ENCODE results near the gene TNFAIP8. TPM values are rescaled to one million over a fixed set of nuclear protein-coding genes. Genes with fewer than 3 reads are reported as not detected.

TNFAIP8 gene
- total RNA-seq, 3 donors from 2014 or later (not counting 1 experiment from before 2014, with no cell fraction given), result 47.6 to 87.5 (median 76.3) TPM

GRCh38 chr5:119342406-119342805, 13.4 kb upstream of the TNFAIP8 start:
- Histone ChIP-seq H3K9me3 (ENCODE audit: control insufficient read depth, insufficient read depth, low read length) (no peaks in the 10 kb centered on the region), H3K36me3 (ENCODE audit: control insufficient read depth, insufficient read depth, low read length) (no peaks in the 10 kb centered on the region), H3K27me3 (ENCODE audit: control insufficient read depth, insufficient read depth, low read length) (no peaks in the 10 kb centered on the region), H3K4me1 (ENCODE audit: control insufficient read depth, insufficient read depth, low read length) (peaks cover 70% of the 10 kb centered on the region), H3K27ac (ENCODE audit: low read length) (peak overlapping the region; percentile 70), H3K4me3 (ENCODE audit: low read length) (no peak overlapping the region)
- ATAC-seq (no peak), DNase-seq (no peak)
- H3K36me3 Mint-ChIP-seq, result no peaks in the 10 kb centered on the region
- peaks cover 96% of the 10 kb centered on the region in 2 donors for H3K4me1 Mint-ChIP-seq
- 67% methylated on average over 1 of the region's 1 CpG for WGBS (ENCODE audit: insufficient coverage)
- peak overlapping the region; percentile 86 to 88 for H3K27ac Mint-ChIP-seq
- H3K27me3 Mint-ChIP-seq (ENCODE audit: low read depth in 2 of 2), result no peaks in the 10 kb centered on the region
- peak overlapping the region; percentile 62 for H3K4me3 Mint-ChIP-seq
- TF ChIP-seq CTCF (IDR thresholded peaks at IDR 0.05), result no peak
- intact Hi-C loops (cut with micrococcal nuclease), result loop anchor here (2.0 kb wide), 2 partner anchors 14 to 34 kb away; no protein-coding TSS in a partner anchor
- H3K9me3 Mint-ChIP-seq, result no peaks in the 10 kb centered on the region

GRCh38 chr5:119343052-119343451, 12.8 kb upstream of the TNFAIP8 start:
- Mint-ChIP-seq H3K4me1 (peaks cover 96% of the 10 kb centered on the region in 2 donors), H3K4me3 (peak overlapping the region; percentile 62), H3K36me3 (no peaks in the 10 kb centered on the region), H3K27ac (peak overlapping the region; percentile 86 to 88), H3K9me3 (no peaks in the 10 kb centered on the region), H3K27me3 (ENCODE audit: low read depth in 2 of 2) (no peaks in the 10 kb centered on the region)
- intact Hi-C loops (cut with micrococcal nuclease), result loop anchor here (1.0 to 2.0 kb wide), 3 partner anchors 10 to 34 kb away; no protein-coding TSS in a partner anchor
- Histone ChIP-seq H3K4me1 (ENCODE audit: control insufficient read depth, insufficient read depth, low read length) (peaks cover 64% of the 10 kb centered on the region), H3K36me3 (ENCODE audit: control insufficient read depth, insufficient read depth, low read length) (no peaks in the 10 kb centered on the region), H3K4me3 (ENCODE audit: low read length) (no peak overlapping the region), H3K27ac (ENCODE audit: low read length) (peak overlapping the region; percentile 70), H3K9me3 (ENCODE audit: control insufficient read depth, insufficient read depth, low read length) (no peaks in the 10 kb centered on the region), H3K27me3 (ENCODE audit: control insufficient read depth, insufficient read depth, low read length) (no peaks in the 10 kb centered on the region)
- DNase-seq (no peak), ATAC-seq (no peak)
- WGBS (ENCODE audit: insufficient coverage), result 95% methylated on average over 6 of the region's 6 CpGs
- no peak for TF ChIP-seq CTCF (IDR thresholded peaks at IDR 0.05)

GRCh38 chr5:119343766-119344165, 12.1 kb upstream of the TNFAIP8 start:
- H3K36me3 Mint-ChIP-seq, result no peaks in the 10 kb centered on the region
- H3K27ac ChIP-seq (ENCODE audit: low read length), result peak overlapping the region; percentile 19
- DNase-seq (peak; percentile 36 to 49), ATAC-seq (peak; percentile 61 to 74 (median 64))
- H3K4me1 Mint-ChIP-seq, result peaks cover 93 to 95% of the 10 kb centered on the region in 2 donors
- no peak overlapping the region for H3K4me3 ChIP-seq (ENCODE audit: low read length)
- H3K27me3 Mint-ChIP-seq (ENCODE audit: low read depth in 2 of 2), result no peaks in the 10 kb centered on the region
- H3K27ac Mint-ChIP-seq, result peak overlapping the region; percentile 86 to 88
- no peak for TF ChIP-seq CTCF (IDR thresholded peaks at IDR 0.05)
- H3K9me3 ChIP-seq (ENCODE audit: control insufficient read depth, insufficient read depth, low read length), result no peaks in the 10 kb centered on the region
- 10% methylated on average over 2 of the region's 3 CpGs for WGBS (ENCODE audit: insufficient coverage)
- peak overlapping the region; percentile 75 for H3K4me3 Mint-ChIP-seq
- no peaks in the 10 kb centered on the region for H3K36me3 ChIP-seq (ENCODE audit: control insufficient read depth, insufficient read depth, low read length)
- intact Hi-C loops (cut with micrococcal nuclease), result loop anchor here (1.0 to 2.0 kb wide), 3 partner anchors 10 to 35 kb away; no protein-coding TSS in a partner anchor
- peaks cover 57% of the 10 kb centered on the region for H3K4me1 ChIP-seq (ENCODE audit: control insufficient read depth, insufficient read depth, low read length)
- no peaks in the 10 kb centered on the region for H3K9me3 Mint-ChIP-seq
- no peaks in the 10 kb centered on the region for H3K27me3 ChIP-seq (ENCODE audit: control insufficient read depth, insufficient read depth, low read length)

GRCh38 chr5:119344231-119344630, 11.6 kb upstream of the TNFAIP8 start:
- Histone ChIP-seq H3K27me3 (ENCODE audit: control insufficient read depth, insufficient read depth, low read length) (no peaks in the 10 kb centered on the region), H3K27ac (ENCODE audit: low read length) (peak overlapping the region; percentile 19), H3K36me3 (ENCODE audit: control insufficient read depth, insufficient read depth, low read length) (no peaks in the 10 kb centered on the region), H3K4me3 (ENCODE audit: low read length) (no peak overlapping the region), H3K9me3 (ENCODE audit: control insufficient read depth, insufficient read depth, low read length) (no peaks in the 10 kb centered on the region), H3K4me1 (ENCODE audit: control insufficient read depth, insufficient read depth, low read length) (peaks cover 52% of the 10 kb centered on the region)
- Mint-ChIP-seq H3K27ac (peak overlapping the region; percentile 86 to 88), H3K4me1 (peaks cover 95 to 96% of the 10 kb centered on the region in 2 donors), H3K27me3 (ENCODE audit: low read depth in 2 of 2) (no peaks in the 10 kb centered on the region), H3K36me3 (no peaks in the 10 kb centered on the region), H3K4me3 (peak overlapping the region; percentile 75), H3K9me3 (no peaks in the 10 kb centered on the region)
- ATAC-seq, result no peak
- intact Hi-C loops (cut with micrococcal nuclease), result no loop called here
- DNase-seq, result no peak
- no peak for TF ChIP-seq CTCF (IDR thresholded peaks at IDR 0.05)
- 30% methylated on average over 2 of the region's 2 CpGs for WGBS (ENCODE audit: insufficient coverage)

All from natural killer cell (primary cell).